Ecto neural progenitor cell (in vitro differentiated cells): ENCODE results near the gene CES2.

ENCODE experiments used
- DNase-seq: peaks from one replicate; pipeline ENCODE4 v3.0.0-alpha.2; 2018; ENCODE audit warnings: low spot score

CES2 gene

GRCh38 chr16:66903544-66904427, 31.5 kb upstream of the CES2 start:
- no peak for DNase-seq

- DNase-seq, result no peak
These were observed 30.9 kb upstream of the CES2 start for GRCh38 chr16:66904428-66904845.

GRCh38 chr16:66904846-66905632, 30.3 kb upstream of the CES2 start:
- DNase-seq, result no peak

GRCh38 chr16:66905633-66906539, 29.4 kb upstream of the CES2 start:
- no peak for DNase-seq

- DNase-seq, result no peak
These were observed 28.1 kb upstream of the CES2 start for GRCh38 chr16:66906916-66907836.

- no peak for DNase-seq
These were observed 27.2 kb upstream of the CES2 start for GRCh38 chr16:66908116-66908515.

GRCh38 chr16:66908762-66909559, 26.4 kb upstream of the CES2 start:
- no peak for DNase-seq

- no peak for DNase-seq
These were observed 25.0 kb upstream of the CES2 start for GRCh38 chr16:66910175-66910940.

- no peak for DNase-seq
These were observed 24.2 kb upstream of the CES2 start for GRCh38 chr16:66911112-66911511.

- no peak for DNase-seq
These were observed 23.5 kb upstream of the CES2 start for GRCh38 chr16:66911801-66912200.

GRCh38 chr16:66913081-66913480, 22.2 kb upstream of the CES2 start:
- DNase-seq, result no peak

- DNase-seq, result no peak
These were observed 21.6 kb upstream of the CES2 start for GRCh38 chr16:66913711-66914110.

- no peak for DNase-seq
These were observed 20.8 kb upstream of the CES2 start for GRCh38 chr16:66914541-66914940.

GRCh38 chr16:66915041-66915440, 20.3 kb upstream of the CES2 start:
- no peak for DNase-seq

- no peak for DNase-seq
These were observed 18.8 kb upstream of the CES2 start for GRCh38 chr16:66916518-66916917.

GRCh38 chr16:66917741-66918140, 17.6 kb upstream of the CES2 start:
- DNase-seq, result no peak

- DNase-seq, result no peak
These were observed 17.0 kb upstream of the CES2 start for GRCh38 chr16:66918355-66918754.

- DNase-seq, result no peak
These were observed 16.3 kb upstream of the CES2 start, which contains the start of gene CDH16 for GRCh38 chr16:66918803-66919568. Gene CDH16, minus strand, starts transcription at chr16:66918885. Its CDS starts 820 bp downstream, at chr16:66918065.
